ENCODE results near the gene ZFPM1.

The ZFPM1 gene

DNA sequence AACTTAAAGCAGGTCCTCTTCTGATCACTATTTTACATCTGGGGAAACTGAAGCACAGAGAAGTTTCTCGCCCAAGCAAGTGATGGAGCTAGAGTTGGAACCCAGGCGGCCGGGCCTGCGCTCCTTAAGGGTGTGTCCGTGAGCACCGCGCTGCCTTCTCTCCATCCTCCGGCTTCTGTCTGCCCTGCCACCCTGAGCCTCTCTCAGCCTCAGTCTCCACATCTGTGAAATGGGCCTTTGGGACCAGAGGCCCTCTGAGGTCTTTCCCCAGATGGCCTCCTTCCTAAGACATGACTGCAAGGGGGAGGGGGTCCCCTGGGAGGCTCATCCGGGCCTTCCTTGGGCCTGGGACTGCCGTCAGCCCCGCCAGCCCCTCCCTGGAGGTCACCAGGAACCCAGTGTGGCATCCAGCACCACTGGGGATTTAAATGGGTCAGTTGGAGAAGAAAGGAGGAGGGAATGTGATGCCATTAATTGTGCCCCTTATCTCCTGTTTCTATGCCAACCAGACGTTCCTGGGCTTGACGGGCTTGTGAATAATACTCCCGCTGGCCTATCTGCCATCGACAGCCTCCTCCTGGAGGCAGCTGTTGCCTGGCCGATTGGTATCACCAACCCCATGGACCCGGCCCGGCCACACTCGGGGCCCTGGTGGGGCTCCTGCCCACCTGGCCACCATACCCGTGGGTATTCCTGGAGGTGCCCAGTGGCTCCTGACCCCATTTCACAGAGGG is 5.1 kb downstream of the ZFPM1 start:
- CTCF ChIA-PET, result interaction anchor here (1.1 kb wide), 1 partner anchor 102 kb away, joined by 3 read pairs; no protein-coding TSS in a partner anchor
- no peak for DNase-seq
- Mint-ChIP-seq H3K4me3 (no peak overlapping the region), H3K27ac (no peak overlapping the region), H3K36me3 (no peaks in the 10 kb centered on the region), H3K4me1 (peaks cover 33% of the 10 kb centered on the region), H3K27me3 (peaks cover 11% of the 10 kb centered on the region), H3K9me3 (no peaks in the 10 kb centered on the region)

DNA sequence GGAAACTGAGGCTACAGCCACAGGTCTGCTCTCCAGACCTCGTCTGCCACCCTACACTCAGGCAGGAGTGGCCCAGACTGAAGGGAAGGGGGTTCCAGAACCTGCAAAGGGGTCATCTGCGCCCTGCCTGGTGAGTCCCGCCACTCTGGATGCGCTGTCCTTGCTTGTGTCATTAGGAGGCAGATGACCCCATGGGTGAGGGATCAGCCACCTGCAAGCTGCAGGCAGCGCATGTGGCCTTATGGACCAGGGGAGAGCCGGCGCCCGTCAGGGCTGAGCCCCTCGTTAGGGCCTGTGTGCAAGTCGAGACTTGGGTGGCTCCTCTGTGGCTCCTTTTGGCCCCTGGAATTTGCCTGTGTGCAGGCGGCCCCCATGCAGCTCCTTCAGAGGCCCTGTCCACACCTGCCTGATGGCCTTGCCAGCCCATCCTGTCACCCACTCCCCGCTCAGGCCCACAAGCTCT is 5.7 kb downstream of the ZFPM1 start:
- Mint-ChIP-seq H3K27me3 (peaks cover 11% of the 10 kb centered on the region), H3K4me3 (no peak overlapping the region), H3K36me3 (no peaks in the 10 kb centered on the region), H3K9me3 (no peaks in the 10 kb centered on the region), H3K27ac (no peak overlapping the region), H3K4me1 (peaks cover 33% of the 10 kb centered on the region)
- no peak for DNase-seq
- CTCF ChIA-PET, result no interaction called here

DNA sequence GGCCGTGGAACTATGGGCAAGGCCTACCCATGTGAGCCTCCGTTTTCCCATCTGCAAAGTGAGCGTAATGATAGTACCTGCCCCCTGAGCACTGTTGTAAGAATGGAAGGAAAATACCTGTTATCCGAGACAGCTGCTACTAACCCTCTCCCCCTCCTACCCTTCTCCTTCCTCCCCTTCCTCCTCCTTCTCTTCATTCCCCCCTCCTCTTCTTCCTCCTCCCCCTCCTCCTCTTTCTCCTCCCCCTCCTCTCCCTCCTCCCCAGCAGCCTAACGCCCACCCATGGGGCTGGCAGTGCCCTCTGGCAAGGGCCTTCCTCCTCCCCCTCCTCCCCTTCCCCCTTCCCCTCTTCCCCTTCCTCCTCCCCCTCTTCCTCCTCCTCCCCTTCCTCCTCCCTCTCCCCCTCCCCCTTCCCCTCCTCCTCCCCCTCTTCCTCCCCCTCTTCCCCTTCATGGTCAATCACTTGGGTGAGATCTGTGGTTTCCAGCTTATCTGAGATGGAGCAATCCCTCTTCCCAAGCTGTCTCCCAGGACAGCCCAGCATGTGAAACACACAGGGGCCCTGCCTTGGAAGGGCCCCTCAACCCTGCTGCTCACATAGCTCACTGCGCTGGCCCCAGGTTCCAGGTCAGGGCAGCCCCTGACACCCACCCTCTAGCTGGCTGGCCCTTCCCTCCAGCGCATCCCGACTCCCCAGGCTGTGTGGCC is 6.4 kb downstream of the ZFPM1 start:
- no peak for DNase-seq
- H3K4me3 Mint-ChIP-seq, result no peak overlapping the region
- H3K27ac Mint-ChIP-seq, result no peak overlapping the region

DNA sequence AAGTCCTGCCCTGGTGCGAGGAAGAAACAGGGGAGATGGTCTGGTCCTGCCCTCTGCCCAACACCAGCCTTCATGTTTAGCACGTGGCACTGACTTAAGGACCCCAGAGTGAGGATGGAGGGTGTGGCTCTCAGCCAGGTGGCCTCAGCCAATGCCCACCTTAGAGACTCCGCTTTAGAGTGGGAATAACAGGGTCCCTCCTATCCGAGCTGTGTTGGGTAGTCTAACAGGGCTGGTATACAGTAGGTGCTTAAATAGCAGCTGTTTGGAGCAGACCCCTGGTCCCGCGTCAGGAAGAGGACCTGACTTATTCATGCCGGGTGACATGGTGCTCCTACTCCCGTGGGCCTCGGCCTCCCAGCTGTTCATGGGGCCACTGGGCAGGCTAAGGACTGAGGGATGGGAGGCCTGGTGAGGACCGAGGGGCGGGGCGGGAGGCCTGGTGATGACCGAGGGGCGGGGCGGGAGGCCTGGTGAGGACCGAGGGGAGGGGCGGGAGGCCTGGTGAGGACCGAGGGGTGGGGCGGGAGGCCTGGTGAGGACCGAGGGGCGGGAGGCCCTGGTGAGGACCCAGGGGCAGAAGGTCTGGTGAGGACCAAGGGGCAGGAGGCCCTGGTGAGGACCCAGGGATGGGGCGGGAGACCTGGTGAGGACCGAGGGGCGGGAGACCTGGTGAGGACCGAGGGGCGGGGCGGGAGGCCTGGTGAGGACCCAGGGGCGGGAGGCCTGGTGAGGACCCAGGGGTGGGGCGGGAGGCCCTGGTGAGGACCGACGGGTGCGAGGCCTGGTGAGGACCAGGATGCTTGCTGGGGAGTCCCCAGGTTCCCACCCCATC is 7.6 kb downstream of the ZFPM1 start:
- DNase-seq, result no peak
- Mint-ChIP-seq H3K9me3 (no peaks in the 10 kb centered on the region), H3K27ac (peak overlapping the region; percentile 45), H3K4me3 (no peak overlapping the region), H3K4me1 (peaks cover 42% of the 10 kb centered on the region), H3K36me3 (no peaks in the 10 kb centered on the region), H3K27me3 (peaks cover 8% of the 10 kb centered on the region)
- CTCF ChIA-PET, result no interaction called here

More for the DNA sequence above, 6.4 kb downstream of the ZFPM1 start:
- H3K27me3 Mint-ChIP-seq, result peaks cover 9% of the 10 kb centered on the region
- no peaks in the 10 kb centered on the region for H3K9me3 Mint-ChIP-seq
- H3K4me1 Mint-ChIP-seq, result peaks cover 35% of the 10 kb centered on the region
- CTCF ChIA-PET, result no interaction called here
- H3K36me3 Mint-ChIP-seq, result no peaks in the 10 kb centered on the region

DNA sequence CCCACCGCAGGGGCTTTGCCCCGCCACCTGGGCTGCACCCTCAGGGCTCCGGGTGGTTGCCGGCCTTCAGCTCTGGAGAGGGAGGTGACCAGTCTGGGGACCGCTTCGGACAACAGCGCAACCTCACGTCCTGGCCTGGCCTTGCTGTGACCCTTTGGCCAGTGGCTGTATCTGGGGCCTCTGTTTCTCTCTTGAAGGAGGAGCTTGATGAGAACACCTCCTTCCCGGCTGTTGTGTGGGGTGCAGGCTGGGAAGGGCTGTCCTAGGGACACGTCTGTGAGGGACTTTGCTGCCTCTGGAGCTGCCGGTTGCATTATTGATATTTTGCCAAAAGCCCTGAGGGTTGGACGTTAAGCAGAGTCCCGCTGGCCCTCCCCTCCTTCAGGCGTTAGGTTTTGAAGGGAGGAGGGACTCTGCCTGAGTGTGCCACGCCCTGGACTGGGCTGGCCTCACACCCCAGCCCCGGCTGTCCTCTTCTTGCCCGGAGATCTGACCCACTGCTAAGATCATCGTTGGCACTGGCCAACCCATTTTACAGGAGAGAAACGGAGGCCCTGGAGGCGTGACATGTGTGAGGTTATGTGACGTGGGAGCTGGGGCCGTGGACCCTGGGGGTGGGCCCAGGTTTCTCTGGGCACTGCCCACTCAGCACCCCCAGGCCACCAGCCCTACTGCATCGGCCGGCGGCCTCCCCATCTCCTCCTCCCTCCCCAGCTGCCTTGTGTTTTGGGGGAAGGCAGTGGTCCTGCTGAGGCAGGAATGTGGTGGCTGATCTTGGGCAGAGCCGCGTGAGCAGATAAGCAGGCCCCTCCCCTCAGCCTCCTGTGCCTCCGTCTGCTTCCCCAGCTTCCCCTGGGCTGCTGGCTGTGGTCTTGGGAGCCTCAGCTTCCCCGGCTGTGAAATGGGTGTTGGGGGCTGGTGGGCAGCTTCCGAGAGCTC is 8.5 kb downstream of the ZFPM1 start:
- CTCF ChIA-PET, result no interaction called here
- no peaks in the 10 kb centered on the region for H3K36me3 Mint-ChIP-seq
- DNase-seq, result no peak
- H3K27ac Mint-ChIP-seq, result no peak overlapping the region
- H3K4me3 Mint-ChIP-seq, result no peak overlapping the region
- peaks cover under 1% of the 10 kb centered on the region for H3K27me3 Mint-ChIP-seq
- H3K4me1 Mint-ChIP-seq, result peaks cover 44% of the 10 kb centered on the region
- no peaks in the 10 kb centered on the region for H3K9me3 Mint-ChIP-seq

DNA sequence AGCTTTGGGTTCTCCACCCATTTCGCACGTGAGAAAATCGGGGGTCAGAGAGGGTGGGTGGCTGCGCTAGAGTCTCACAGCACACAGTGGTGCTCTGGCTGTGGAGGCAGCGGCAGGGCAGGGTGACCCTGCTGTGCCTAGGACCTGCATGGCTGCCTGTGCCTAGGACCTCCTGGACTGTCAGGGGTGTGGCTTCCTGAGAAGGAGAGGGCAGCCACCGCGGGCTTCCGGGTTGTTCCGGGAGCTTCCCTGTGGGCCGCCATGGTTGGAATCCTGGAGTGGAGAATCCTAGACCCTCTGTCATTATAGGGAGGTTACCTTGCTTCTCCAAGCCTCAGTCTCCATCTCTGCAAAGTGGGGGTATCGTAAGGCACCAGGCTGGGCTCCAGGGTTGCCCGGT is 9.3 kb downstream of the ZFPM1 start:
- H3K36me3 Mint-ChIP-seq, result no peaks in the 10 kb centered on the region
- no peak overlapping the region for H3K27ac Mint-ChIP-seq
- H3K9me3 Mint-ChIP-seq, result no peaks in the 10 kb centered on the region
- CTCF ChIA-PET, result no interaction called here
- DNase-seq, result no peak
- H3K4me3 Mint-ChIP-seq, result no peak overlapping the region
- H3K27me3 Mint-ChIP-seq, result no peaks in the 10 kb centered on the region
- peaks cover 48% of the 10 kb centered on the region for H3K4me1 Mint-ChIP-seq

DNA sequence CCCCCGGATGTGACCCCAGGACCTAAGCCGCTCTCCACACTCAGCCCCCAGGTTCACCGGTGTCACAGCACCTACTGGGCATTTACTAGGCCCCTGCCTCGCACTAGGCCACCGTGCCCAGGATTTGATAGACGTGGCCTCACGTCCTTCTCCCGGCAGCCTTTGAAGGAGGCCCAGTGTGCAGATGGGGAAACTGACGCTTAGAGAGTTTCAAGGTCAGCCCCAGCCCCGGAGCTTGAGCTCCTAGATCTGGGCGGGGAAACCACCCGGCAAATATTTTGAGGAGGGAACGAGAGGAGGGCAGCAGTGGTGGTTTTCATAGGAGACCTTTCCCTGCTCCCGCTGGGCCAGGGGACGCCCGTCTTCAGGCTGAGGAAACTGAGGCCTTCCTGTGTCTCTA is 10.3 kb downstream of the ZFPM1 start:
- Mint-ChIP-seq H3K4me1 (peaks cover 50% of the 10 kb centered on the region), H3K27ac (no peak overlapping the region)

DNA sequence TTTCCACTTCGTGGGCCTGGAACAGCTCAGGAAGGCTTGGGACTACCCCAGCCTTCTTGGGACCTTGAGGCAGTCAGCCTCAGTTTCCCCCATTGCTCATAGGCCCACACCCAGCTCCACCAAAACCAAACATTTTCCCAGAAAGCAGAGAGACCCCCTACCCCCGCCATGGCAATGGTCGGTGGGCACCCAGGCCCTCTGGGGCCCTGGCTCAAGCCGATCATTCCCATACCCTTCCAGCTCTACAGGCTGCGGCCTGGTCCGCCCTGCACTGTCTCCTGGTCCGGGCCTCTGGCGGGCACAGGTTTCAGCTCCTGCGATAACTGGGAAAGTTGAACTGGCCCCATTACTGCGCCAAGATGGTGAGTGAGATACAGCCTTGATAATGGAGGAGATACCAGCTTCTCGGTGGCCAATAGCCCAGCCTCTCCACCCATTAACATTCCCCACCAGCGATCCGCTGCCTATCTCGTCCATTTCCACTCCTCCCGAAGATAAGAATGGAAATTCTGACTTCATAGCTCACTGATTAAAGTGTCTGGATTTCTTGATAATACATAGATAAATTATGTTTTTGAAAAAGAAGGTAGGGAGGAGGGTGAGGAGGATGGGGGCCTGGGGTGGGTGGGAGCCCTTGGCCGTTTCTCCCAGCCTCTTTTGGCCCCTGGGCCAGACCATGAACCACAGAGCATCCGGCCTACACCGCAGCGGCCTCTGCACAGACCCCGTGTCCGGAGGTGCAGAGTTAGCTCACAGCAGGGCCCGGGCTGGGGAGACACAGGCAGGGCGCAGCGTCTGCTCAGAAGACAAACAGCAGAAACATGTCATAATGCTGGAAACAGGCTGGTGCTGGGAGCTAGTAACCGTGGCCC is 11.6 kb downstream of the ZFPM1 start:
- CTCF ChIA-PET, result no interaction called here
- no peak overlapping the region for H3K4me3 Mint-ChIP-seq
- no peaks in the 10 kb centered on the region for H3K27me3 Mint-ChIP-seq
- no peak overlapping the region for H3K27ac Mint-ChIP-seq
- no peaks in the 10 kb centered on the region for H3K9me3 Mint-ChIP-seq
- peaks cover 54% of the 10 kb centered on the region for H3K4me1 Mint-ChIP-seq
- no peak for DNase-seq
- no peaks in the 10 kb centered on the region for H3K36me3 Mint-ChIP-seq

More for the DNA sequence above, 10.3 kb downstream of the ZFPM1 start:
- Mint-ChIP-seq H3K9me3 (no peaks in the 10 kb centered on the region), H3K4me3 (no peak overlapping the region), H3K27me3 (no peaks in the 10 kb centered on the region), H3K36me3 (no peaks in the 10 kb centered on the region)
- no peak for DNase-seq
- CTCF ChIA-PET, result no interaction called here

DNA sequence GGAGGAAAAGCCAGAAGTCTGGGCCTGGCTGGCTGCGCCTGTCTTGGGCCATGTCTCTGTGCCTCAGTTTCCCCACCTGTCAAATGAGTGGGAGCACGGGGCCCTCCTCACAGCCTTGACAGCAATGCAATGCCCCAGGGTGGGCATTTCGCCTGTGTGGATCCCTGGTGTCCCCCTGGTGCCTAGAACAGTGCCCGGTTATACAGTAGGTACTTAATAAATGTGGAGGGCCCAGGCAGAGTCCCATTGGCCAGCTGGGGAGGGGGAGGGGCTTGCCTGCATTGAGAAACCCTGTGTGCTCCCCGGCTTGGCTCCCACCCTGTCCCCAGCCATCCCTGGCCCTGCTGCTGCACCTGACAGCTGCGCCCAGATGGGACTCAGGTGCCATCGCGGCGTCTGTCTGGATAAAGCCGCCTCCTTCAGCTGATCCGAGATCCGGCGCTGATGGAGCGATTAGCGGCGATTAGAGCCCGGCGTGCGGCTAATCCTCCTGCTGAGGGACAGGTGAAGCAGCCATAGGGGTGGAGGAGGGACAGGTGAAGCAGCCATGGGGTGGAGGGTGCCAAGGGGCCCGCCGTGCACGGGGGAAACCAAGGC is 12.4 kb downstream of the ZFPM1 start:
- peaks cover 58% of the 10 kb centered on the region for H3K4me1 Mint-ChIP-seq
- no peak for DNase-seq
- H3K27me3 Mint-ChIP-seq, result no peaks in the 10 kb centered on the region
- no peak overlapping the region for H3K4me3 Mint-ChIP-seq
- CTCF ChIA-PET, result no interaction called here
- no peak overlapping the region for H3K27ac Mint-ChIP-seq
- no peaks in the 10 kb centered on the region for H3K9me3 Mint-ChIP-seq
- no peaks in the 10 kb centered on the region for H3K36me3 Mint-ChIP-seq

DNA sequence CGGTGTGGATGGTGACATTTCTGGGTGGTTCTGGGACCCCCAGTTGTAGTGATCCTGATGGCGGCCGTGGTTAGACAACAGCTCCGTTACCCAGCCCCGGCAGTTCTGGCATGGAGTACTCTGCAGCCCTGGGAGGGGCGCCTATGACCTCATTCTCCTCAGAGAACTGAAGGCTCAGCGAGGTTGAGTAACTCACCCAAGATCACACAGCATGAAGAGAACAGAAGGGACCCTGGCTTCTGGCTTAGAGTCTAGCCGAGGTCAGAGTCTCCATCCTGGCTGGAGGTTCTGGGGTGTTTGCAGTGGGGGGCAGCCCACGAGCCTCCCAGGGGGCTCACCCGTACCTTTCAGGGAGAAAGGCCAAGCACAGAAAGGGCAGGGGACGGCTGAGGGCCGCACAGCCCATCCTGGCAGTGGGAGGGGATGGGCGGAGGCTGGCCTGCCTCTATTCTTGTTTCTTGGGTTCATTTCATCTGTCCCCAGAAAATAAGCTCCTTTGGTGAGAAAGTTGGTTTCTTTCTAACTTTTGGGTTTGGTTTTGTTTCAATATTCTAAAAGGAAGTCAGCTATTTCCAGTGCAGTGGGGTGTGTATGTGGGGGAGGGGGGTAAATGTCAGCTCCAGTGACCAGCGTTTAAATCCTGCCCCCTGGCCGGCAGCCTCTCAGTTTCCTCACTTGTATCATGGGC is 13.2 kb downstream of the ZFPM1 start:
- no peaks in the 10 kb centered on the region for H3K27me3 Mint-ChIP-seq
- no peaks in the 10 kb centered on the region for H3K36me3 Mint-ChIP-seq
- no peak for DNase-seq
- H3K4me3 Mint-ChIP-seq, result peak overlapping the region; percentile 18
- peak overlapping the region; percentile 74 for H3K27ac Mint-ChIP-seq
- H3K4me1 Mint-ChIP-seq, result peaks cover 65% of the 10 kb centered on the region
- H3K9me3 Mint-ChIP-seq, result no peaks in the 10 kb centered on the region
- CTCF ChIA-PET, result no interaction called here

DNA sequence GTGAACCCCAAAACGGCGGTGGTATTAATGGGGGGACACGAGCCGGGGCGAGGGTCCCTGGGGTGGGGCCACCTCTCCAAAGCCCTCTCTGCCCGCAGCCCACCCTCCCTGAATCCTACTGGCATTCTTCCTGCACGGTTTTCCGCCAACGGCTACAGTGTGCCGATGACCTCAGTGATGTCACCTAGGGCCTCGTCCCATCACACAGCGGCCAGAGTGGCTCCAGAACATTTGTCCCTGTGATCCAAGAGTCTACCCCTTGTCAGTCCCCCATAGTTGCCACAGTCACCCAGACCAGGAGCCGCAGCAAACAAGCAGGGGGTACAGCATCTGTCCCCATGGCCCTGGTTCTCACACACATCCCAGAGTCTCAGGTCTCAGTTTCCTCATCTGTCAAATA is 13.9 kb downstream of the ZFPM1 start:
- Mint-ChIP-seq H3K9me3 (no peaks in the 10 kb centered on the region), H3K4me3 (no peak overlapping the region), H3K36me3 (no peaks in the 10 kb centered on the region), H3K27ac (no peak overlapping the region), H3K4me1 (peaks cover 66% of the 10 kb centered on the region), H3K27me3 (no peaks in the 10 kb centered on the region)
- CTCF ChIA-PET, result no interaction called here
- DNase-seq, result no peak

DNA sequence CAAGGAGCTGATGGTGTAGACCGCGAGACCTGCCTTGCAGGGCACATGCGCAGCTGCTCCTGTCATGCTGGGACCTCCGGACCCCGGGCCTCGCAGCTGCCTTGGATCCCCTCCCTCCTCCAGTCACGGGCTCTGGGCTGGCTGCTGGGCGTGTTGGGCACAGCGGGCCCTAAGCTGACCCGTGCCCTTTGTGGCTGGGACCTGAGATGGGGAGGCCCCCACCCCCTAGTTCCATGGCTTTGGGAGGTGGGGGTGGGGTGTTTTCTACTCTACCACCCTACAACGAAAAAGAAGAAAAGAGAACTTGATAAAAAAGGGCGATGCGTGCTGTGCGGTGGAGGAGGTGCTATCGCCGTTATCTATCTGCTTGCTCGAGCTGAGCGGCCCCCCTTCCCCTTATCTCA is 14.5 kb downstream of the ZFPM1 start:
- DNase-seq, result no peak
- Mint-ChIP-seq H3K27ac (no peak overlapping the region), H3K4me1 (peaks cover 71% of the 10 kb centered on the region), H3K36me3 (no peaks in the 10 kb centered on the region), H3K27me3 (no peaks in the 10 kb centered on the region), H3K9me3 (no peaks in the 10 kb centered on the region), H3K4me3 (no peak overlapping the region)
- CTCF ChIA-PET, result no interaction called here
